H1 (cell line): ENCODE measurements around the gene USP12. TPM values are rescaled to one million over a fixed set of nuclear protein-coding genes. Genes with fewer than 3 reads are reported as not detected.

Experiments used
- CTCF ChIA-PET: fragments of 300-600 bp; sonication (Branson Sonifier 250); formaldehyde crosslinking; loops from one replicate; lab custom pipeline; 2021; ENCODE audit not compliant: partially characterized antibody; lab: Charles Lee
- POLR2A ChIA-PET: fragments of 300-600 bp; sonication (Branson Sonifier 250); formaldehyde crosslinking; loops from one replicate; lab custom pipeline; 2021; ENCODE audit warnings: inconsistent platforms; ENCODE audit not compliant: partially characterized antibody; lab: Charles Lee
- DNase-seq, 2 experiments: peaks; one replicate each; pipeline versions ENCODE4 v3.0.0 to v3.0.0-alpha.2; 2010 to 2022; ENCODE audit warnings: low spot score in 2 of 2, low read depth in 1 of 2, mixed read lengths in 1 of 2
- FAIRE-seq: peaks from 2 replicates; lab custom pipeline; 2011; peaks lifted over from hg19 to GRCh38; lab: Jason Lieb, UNC
- H2AFZ ChIP-seq: 2 replicates; pipeline ENCODE4 v1.8.1; 2012; ENCODE audit warnings: low read length, inconsistent platforms
- H2AK5ac ChIP-seq: 2 replicates; pipeline ENCODE4 v1.6.1; 2013; ENCODE audit warnings: low read depth, low read length
- H2BK120ac ChIP-seq: replicated peaks from 2 replicates; pipeline ENCODE3; 2013; ENCODE audit warnings: low read depth, low read length, inconsistent platforms
- H2BK12ac ChIP-seq: 2 replicates; pipeline ENCODE4 v1.6.1; 2013; ENCODE audit warnings: low read depth, low read length
- H2BK15ac ChIP-seq: 2 replicates; pipeline ENCODE4 v1.6.1; 2013; ENCODE audit warnings: low read length
- H2BK20ac ChIP-seq: 2 replicates; pipeline ENCODE4 v1.6.1; 2013; ENCODE audit warnings: low read length
- H2BK5ac ChIP-seq: 2 replicates; pipeline ENCODE4 v1.6.1; 2013; ENCODE audit warnings: low read depth, low read length
- H3K14ac ChIP-seq: 2 replicates; pipeline ENCODE4 v1.6.1; 2013; ENCODE audit warnings: inconsistent platforms; ENCODE audit not compliant: insufficient read length
- H3K18ac ChIP-seq: 2 replicates; pipeline ENCODE4 v1.6.1; 2013; ENCODE audit warnings: low read length; ENCODE audit errors: extremely low read depth
- H3K23ac ChIP-seq: 2 replicates; pipeline ENCODE4 v1.6.1; 2013; ENCODE audit warnings: inconsistent platforms; ENCODE audit not compliant: insufficient read length
- H3K23me2 ChIP-seq: 2 replicates; pipeline ENCODE4 v1.6.1; 2013; ENCODE audit warnings: low read depth, low read length
- H3K27ac ChIP-seq: 2 replicates; pipeline ENCODE4 v1.6.1; 2011; ENCODE audit warnings: low read depth, low read length, inconsistent platforms
- H3K27me3 ChIP-seq, 4 experiments: replicated peaks in 1 of 4; 1 replicate in 1 of 4; 2 replicates in 3 of 4; pipeline versions ENCODE4 v1.6.1 to v1.8.1; 2011 to 2013; ENCODE audit warnings: low read length in 3 of 4, mild to moderate bottlenecking in 3 of 4, inconsistent platforms in 2 of 4, mixed read lengths in 2 of 4, moderate library complexity in 1 of 4; ENCODE audit not compliant: control insufficient read depth in 3 of 4, insufficient read depth in 3 of 4; ENCODE audit errors: extremely low read depth in 1 of 4
- H3K36me3 ChIP-seq, 4 experiments: 2 replicates each; pipeline versions ENCODE4 v1.6.1 to v1.8.1; 2011 to 2013; ENCODE audit warnings: mild to moderate bottlenecking in 4 of 4, low read length in 3 of 4, moderate library complexity in 2 of 4, control low read depth in 1 of 4, inconsistent platforms in 1 of 4; ENCODE audit not compliant: insufficient read depth in 4 of 4, control insufficient read depth in 2 of 4
- H3K4ac ChIP-seq: replicated peaks from 2 replicates; pipeline ENCODE3; 2013; ENCODE audit warnings: low read length, low read depth, mixed read lengths, inconsistent platforms; ENCODE audit not compliant: insufficient read length
- H3K4me1 ChIP-seq, 4 experiments: replicated peaks in 1 of 4; 1 replicate in 1 of 4; 2 replicates in 3 of 4; pipeline versions ENCODE4 v1.6.1 to v1.8.1; 2011 to 2013; ENCODE audit warnings: low read length in 3 of 4, inconsistent platforms in 2 of 4, mixed read lengths in 1 of 4; ENCODE audit not compliant: insufficient read depth in 4 of 4, control insufficient read depth in 3 of 4
- H3K4me2 ChIP-seq, 2 experiments: 2 replicates each; pipeline versions ENCODE4 v1.6.1 to v1.8.1; 2011 to 2013; ENCODE audit warnings: low read depth in 2 of 2, low read length in 2 of 2, control low read depth in 1 of 2, inconsistent platforms in 1 of 2, mild to moderate bottlenecking in 1 of 2; ENCODE audit not compliant: insufficient read depth in 1 of 2
- H3K4me3 ChIP-seq, 4 experiments: fragments of 200-600, 300-600 bp in 1 of 4; sonication (generic), shearing (Covaris generic), sonication (Bioruptor Twin) in 1 of 4; 2 replicates each; pipeline versions ENCODE4 v1.5.1 to v1.8.1; 2011 to 2016; ENCODE audit warnings: low read length in 4 of 4, low read depth in 3 of 4, control low read depth in 2 of 4, inconsistent platforms in 2 of 4, mild to moderate bottlenecking in 2 of 4, mixed read lengths in 1 of 4, moderate library complexity in 1 of 4; ENCODE audit not compliant: insufficient read depth in 2 of 4; ENCODE audit errors: extremely low read depth in 1 of 4
- H3K56ac ChIP-seq: replicated peaks from 2 replicates; pipeline ENCODE3; 2013; ENCODE audit warnings: low read depth, mild to moderate bottlenecking, mixed read lengths, low read length, inconsistent platforms; ENCODE audit not compliant: insufficient read length
- H3K79me1 ChIP-seq: 2 replicates; pipeline ENCODE4 v1.6.1; 2013; ENCODE audit warnings: low read depth, low read length, control low read depth
- H3K79me2 ChIP-seq, 2 experiments: 2 replicates each; pipeline versions ENCODE4 v1.6.1 to v1.8.1; 2012 to 2013; ENCODE audit warnings: low read length in 2 of 2, mild to moderate bottlenecking in 2 of 2, inconsistent platforms in 1 of 2; ENCODE audit not compliant: insufficient read depth in 2 of 2, control insufficient read depth in 1 of 2
- H3K9ac ChIP-seq, 4 experiments: replicated peaks in 1 of 4; 1 replicate in 1 of 4; 2 replicates in 3 of 4; pipeline versions ENCODE4 v1.6.1 to v1.8.1; 2011 to 2013; ENCODE audit warnings: low read depth in 3 of 4, low read length in 3 of 4, control low read depth in 2 of 4, mild to moderate bottlenecking in 2 of 4, moderate library complexity in 2 of 4, inconsistent platforms in 1 of 4; ENCODE audit errors: extremely low read depth in 1 of 4
- H3K9me3 ChIP-seq, 2 experiments: 2 replicates each; pipeline versions ENCODE4 v1.6.1 to v1.8.1; 2012 to 2013; ENCODE audit warnings: mild to moderate bottlenecking in 2 of 2, moderate library complexity in 2 of 2, control low read depth in 1 of 2, inconsistent platforms in 1 of 2, low read depth in 1 of 2, low read length in 1 of 2, mixed read lengths in 1 of 2; ENCODE audit not compliant: insufficient read depth in 2 of 2
- H4K20me1 ChIP-seq, 2 experiments: replicated peaks in 1 of 2; 2 replicates each; pipeline versions ENCODE3 to v1.8.1; 2011 to 2013; ENCODE audit warnings: inconsistent platforms in 2 of 2, low read length in 2 of 2, mild to moderate bottlenecking in 1 of 2; ENCODE audit not compliant: insufficient read depth in 2 of 2, control insufficient read depth in 1 of 2
- H4K5ac ChIP-seq: 2 replicates; pipeline ENCODE4 v1.6.1; 2013; ENCODE audit warnings: low read length, low read depth, mixed read lengths, inconsistent platforms; ENCODE audit not compliant: insufficient read length
- H4K8ac ChIP-seq: 2 replicates; pipeline ENCODE4 v1.8.0; 2013; ENCODE audit warnings: mild to moderate bottlenecking, moderate library complexity, low read length, inconsistent platforms; ENCODE audit not compliant: insufficient read depth; ENCODE audit errors: extremely low read depth
- H4K91ac ChIP-seq: replicated peaks from 2 replicates; pipeline ENCODE3; 2013; ENCODE audit warnings: low read length, mixed read lengths, inconsistent platforms; ENCODE audit not compliant: insufficient read length
- CBX8 ChIP-seq: fragments of 300-800, 300-1000 bp; sonication (generic); IDR thresholded peaks from 2 replicates; pipeline ENCODE4 v1.7.1; 2016; ENCODE audit warnings: low read depth, low read length, borderline replicate concordance
- NRF1 ChIP-seq: IDR thresholded peaks from 2 replicates; pipeline ENCODE4 v1.6.1; 2011; ENCODE audit warnings: mild to moderate bottlenecking, low read depth, low read length, improper control_type of control experiment
- POU5F1 ChIP-seq: IDR thresholded peaks from 2 replicates; pipeline ENCODE4 v1.6.1; 2011; ENCODE audit warnings: low read depth, mild to moderate bottlenecking, low read length, moderate library complexity
- SAP30 ChIP-seq: fragments of 300-600 bp; sonication (generic); IDR thresholded peaks from 2 replicates; pipeline ENCODE4 v1.7.1; 2012; ENCODE audit warnings: low read length, moderate library complexity, mild to moderate bottlenecking, inconsistent platforms; ENCODE audit not compliant: insufficient read depth, insufficient replicate concordance
- SRF ChIP-seq: IDR thresholded peaks from 2 replicates; pipeline ENCODE4 v1.6.1; 2011; ENCODE audit warnings: mild to moderate bottlenecking, low read depth, low read length, moderate library complexity
- WGBS, 2 experiments: shearing (Covaris generic) in 1 of 2; methylation state at CpG; one replicate each; pipeline versions ENCODE4 v1.1.6 to v1.1.7; 2013 to 2015; ENCODE audit warnings: low lambda C conversion rate in 2 of 2, mixed read lengths in 2 of 2, inconsistent platforms in 1 of 2, low coverage in 1 of 2, missing lambda C conversion rate in 1 of 2; ENCODE audit not compliant: insufficient replicate concordance in 2 of 2, insufficient coverage in 1 of 2, insufficient read length in 1 of 2; ENCODE audit errors: extremely low coverage in 1 of 2, missing lambda C conversion rate in 1 of 2; 5-methylcytosine and 5-hydroxymethylcytosine counted together
- polyA plus RNA-seq, 7 experiments: library from polyadenylated mRNA; depleted of rRNA in 3 of 7; stranded (reverse) in 5 of 7; unstranded in 2 of 7; fragments of >200 nt in 5 of 7; fragments of 200-250 nt in 2 of 7; gene quantifications; 1 replicate in 5 of 7; 2 replicates in 1 of 7; 4 replicates in 1 of 7; pipeline versions ENCODE4 v1.2.1 to v1.2.3, GENCODE V29; 2011 to 2013; ENCODE audit warnings: missing spikeins in 2 of 7, mixed read lengths in 2 of 7
- total RNA-seq: library from RNA; stranded (reverse); fragmentation: NEBNext Ultra II Directional; extraction: Animal tissue kit (Norgen Biotek cat#: 25700); gene quantifications from 2 replicates; pipeline ENCODE4 v1.2.1, GENCODE V29; 2021

Gene USP12
- total and polyA plus RNA-seq, 2 of the 8 experiments (the other 6 are each of a cell fraction or from before 2014, with no cell fraction given) = 4.0 to 30.0 TPM

DNA sequence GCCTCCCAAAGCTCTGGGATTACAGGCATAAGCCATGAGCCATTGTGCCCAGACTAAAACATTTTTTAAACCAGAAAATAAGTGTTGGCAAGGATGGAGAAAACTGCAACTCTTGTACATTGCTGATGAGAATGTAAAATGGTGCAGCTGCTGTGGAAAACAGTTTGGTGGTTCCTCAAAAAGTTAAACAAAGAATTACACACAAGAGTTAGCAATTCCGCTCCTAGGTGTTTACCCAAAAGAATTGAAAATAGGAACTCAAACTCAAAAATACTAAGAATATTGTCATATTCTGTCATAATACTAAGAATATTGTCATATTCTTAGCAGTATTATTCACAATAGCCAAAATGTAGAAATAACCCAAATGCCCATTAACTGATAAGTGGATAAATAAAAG is 39.7 kb upstream of the USP12 start:
- POLR2A ChIA-PET = interaction anchor here (1.4 kb wide), 1 partner anchor 16 kb away, joined by 4 read pairs; no protein-coding TSS in a partner anchor

More for the DNA sequence above, 39.7 kb upstream of the USP12 start:
- H4K8ac ChIP-seq = no peak overlapping the region
- H3K56ac ChIP-seq = no peak overlapping the region
- no peak overlapping the region for H2AFZ ChIP-seq
- no peak for FAIRE-seq
- TF ChIP-seq SRF (no peak), SAP30 (no peak), CBX8 (no peak), POU5F1 (no peak), NRF1 (no peak)
- TF ChIP-seq, all 59 proteins: peak for 0
- Histone ChIP-seq H3K14ac (no peak overlapping the region), H3K79me2 (no peaks in the 10 kb centered on the region), H2BK120ac (no peak overlapping the region), H2BK12ac (no peak overlapping the region), H3K27me3 (no peaks in the 10 kb centered on the region), H3K79me1 (no peaks in the 10 kb centered on the region), H3K4me2 (no peak overlapping the region), H4K20me1 (no peaks in the 10 kb centered on the region), H3K4me1 (peaks cover 0 to 4% (median 0%) of the 10 kb centered on the region in 4 experiments; a peak in 1 of 7 replicates), H3K23me2 (no peaks in the 10 kb centered on the region), H3K9ac (no peak overlapping the region), H2AK5ac (no peak overlapping the region), H3K27ac (no peak overlapping the region), H2BK5ac (no peak overlapping the region), H3K4ac (no peak overlapping the region), H4K91ac (no peak overlapping the region), H3K4me3 (no peak overlapping the region), H2BK15ac (no peak overlapping the region), H4K5ac (no peak overlapping the region), H3K23ac (no peak overlapping the region), H2BK20ac (no peak overlapping the region), H3K18ac (no peak overlapping the region), H3K9me3 (peaks cover 3 to 5% of the 10 kb centered on the region in 2 experiments; a peak in 2 of 4 replicates), H3K36me3 (no peaks in the 10 kb centered on the region)
- CTCF ChIA-PET = interaction anchor here (1.4 kb wide), 1 partner anchor 148 kb away, joined by 3 read pairs; no protein-coding TSS in a partner anchor
- 88% methylated on average over 1 of the region's 1 CpG; no CpG with 5 or more reads in 1 of the 2 experiments for WGBS, 2 experiments
- DNase-seq = no peak
